ENCODE measurements around the gene ABCD3.

The ABCD3 gene

DNA sequence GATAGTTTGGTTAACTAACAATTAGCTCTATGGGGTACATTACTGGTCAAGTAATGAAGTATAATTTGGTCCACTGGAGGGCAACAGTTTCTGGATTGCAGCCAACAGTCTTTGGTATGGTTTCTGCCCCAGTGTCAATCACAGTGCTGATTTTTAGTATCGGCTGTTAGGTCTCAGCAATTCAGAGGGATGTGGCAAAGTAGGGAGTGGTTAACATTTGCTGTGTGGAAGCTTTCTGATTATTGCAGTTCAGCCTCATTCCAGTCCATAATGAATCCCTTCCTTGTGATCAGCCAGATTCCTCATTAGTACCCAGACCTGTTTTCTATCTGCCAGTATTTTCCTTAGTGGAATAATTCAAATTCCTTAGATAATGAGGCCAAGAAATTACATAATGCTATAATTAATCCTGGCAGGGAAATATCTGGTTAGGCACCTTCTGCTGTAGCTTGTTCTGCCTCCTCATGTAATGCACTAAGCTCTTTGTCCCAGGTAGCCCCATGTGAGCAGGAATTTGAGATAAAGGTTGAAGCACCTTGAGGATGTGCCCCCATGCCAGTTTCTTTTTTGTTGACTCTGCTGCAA, 109.3 kb downstream of the ABCD3 start:
- no peak for TF ChIP-seq EZH2phosphoT487 (IDR thresholded peaks at IDR 0.05; ENCODE audit: borderline replicate concordance)
- TF ChIP-seq, protein P1, sequence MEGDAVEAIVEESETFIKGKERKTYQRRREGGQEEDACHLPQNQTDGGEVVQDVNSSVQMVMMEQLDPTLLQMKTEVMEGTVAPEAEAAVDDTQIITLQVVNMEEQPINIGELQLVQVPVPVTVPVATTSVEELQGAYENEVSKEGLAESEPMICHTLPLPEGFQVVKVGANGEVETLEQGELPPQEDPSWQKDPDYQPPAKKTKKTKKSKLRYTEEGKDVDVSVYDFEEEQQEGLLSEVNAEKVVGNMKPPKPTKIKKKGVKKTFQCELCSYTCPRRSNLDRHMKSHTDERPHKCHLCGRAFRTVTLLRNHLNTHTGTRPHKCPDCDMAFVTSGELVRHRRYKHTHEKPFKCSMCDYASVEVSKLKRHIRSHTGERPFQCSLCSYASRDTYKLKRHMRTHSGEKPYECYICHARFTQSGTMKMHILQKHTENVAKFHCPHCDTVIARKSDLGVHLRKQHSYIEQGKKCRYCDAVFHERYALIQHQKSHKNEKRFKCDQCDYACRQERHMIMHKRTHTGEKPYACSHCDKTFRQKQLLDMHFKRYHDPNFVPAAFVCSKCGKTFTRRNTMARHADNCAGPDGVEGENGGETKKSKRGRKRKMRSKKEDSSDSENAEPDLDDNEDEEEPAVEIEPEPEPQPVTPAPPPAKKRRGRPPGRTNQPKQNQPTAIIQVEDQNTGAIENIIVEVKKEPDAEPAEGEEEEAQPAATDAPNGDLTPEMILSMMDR (conservative IDR thresholded peaks at IDR 0.05; ENCODE audit: low read length) = peak; percentile 32; the same call in 1 of the 2 replicates
- H4K20me1 ChIP-seq (ENCODE audit: insufficient read depth, low read length, poor library complexity, severe bottlenecking) = no peaks in the 10 kb centered on the region
- no peak overlapping the region for H3K4me2 ChIP-seq (ENCODE audit: low read depth, low read length, poor library complexity, severe bottlenecking)
- H3K9me3 ChIP-seq (ENCODE audit: insufficient read depth, low read depth, low read length) = no peaks in the 10 kb centered on the region
- no peak overlapping the region for H3K4me3 ChIP-seq (ENCODE audit: low read length, poor library complexity, severe bottlenecking)
- no peak overlapping the region for H3K9ac ChIP-seq (ENCODE audit: low read depth, low read length, poor library complexity, severe bottlenecking)
- H3F3A ChIP-seq (ENCODE audit: low read depth) = no peaks in the 10 kb centered on the region
- H2AFZ ChIP-seq (ENCODE audit: low read length) = no peak overlapping the region
- H3K4me1 ChIP-seq (ENCODE audit: insufficient read depth, low read length, poor library complexity, severe bottlenecking) = no peaks in the 10 kb centered on the region
- no peaks in the 10 kb centered on the region for H3K36me3 ChIP-seq (ENCODE audit: insufficient read depth, low read length)
- no peaks in the 10 kb centered on the region for H3K9me2 ChIP-seq (replicated peaks; ENCODE audit: low read depth, low read length)
- no peaks in the 10 kb centered on the region for H3K79me2 ChIP-seq (ENCODE audit: insufficient read depth, low read length)
- H3K27me3 ChIP-seq (ENCODE audit: insufficient read depth, low read length, poor library complexity, severe bottlenecking) = no peaks in the 10 kb centered on the region

DNA sequence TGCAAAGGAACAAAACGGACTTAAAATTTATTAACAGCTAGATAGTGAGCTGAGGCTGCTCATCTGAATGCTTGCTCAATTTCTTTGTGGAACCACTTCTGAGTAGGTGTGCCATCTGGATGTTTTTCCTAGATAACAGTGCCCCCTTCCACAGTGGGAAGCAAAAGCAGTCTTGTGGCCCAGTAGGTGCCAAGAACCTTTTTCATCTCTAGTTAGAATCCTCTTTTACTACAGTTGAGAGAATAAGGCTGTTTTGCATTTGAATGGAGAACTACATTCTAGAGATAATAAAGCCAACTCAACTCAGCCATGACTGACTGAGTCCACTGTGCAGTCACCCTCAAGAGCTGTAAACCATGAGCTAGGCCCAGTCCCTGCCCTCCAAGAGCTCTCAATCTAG, 110.1 kb downstream of the ABCD3 start:
- no peaks in the 10 kb centered on the region for H3K4me1 ChIP-seq (ENCODE audit: insufficient read depth, low read length, poor library complexity, severe bottlenecking)
- no peak overlapping the region for H3K4me3 ChIP-seq (ENCODE audit: low read length, poor library complexity, severe bottlenecking)
- H3K27me3 ChIP-seq (ENCODE audit: insufficient read depth, low read length, poor library complexity, severe bottlenecking) = no peaks in the 10 kb centered on the region
- H2AFZ ChIP-seq (ENCODE audit: low read length) = no peak overlapping the region
- no peaks in the 10 kb centered on the region for H4K20me1 ChIP-seq (ENCODE audit: insufficient read depth, low read length, poor library complexity, severe bottlenecking)
- TF ChIP-seq, protein P1 (conservative IDR thresholded peaks at IDR 0.05; ENCODE audit: low read length) = no peak
- no peak for TF ChIP-seq EZH2phosphoT487 (IDR thresholded peaks at IDR 0.05; ENCODE audit: borderline replicate concordance)
- H3K9ac ChIP-seq (ENCODE audit: low read depth, low read length, poor library complexity, severe bottlenecking) = no peak overlapping the region
- H3K36me3 ChIP-seq (ENCODE audit: insufficient read depth, low read length) = no peaks in the 10 kb centered on the region
- no peaks in the 10 kb centered on the region for H3F3A ChIP-seq (ENCODE audit: low read depth)
- H3K9me3 ChIP-seq (ENCODE audit: insufficient read depth, low read depth, low read length) = no peaks in the 10 kb centered on the region
- no peak overlapping the region for H3K4me2 ChIP-seq (ENCODE audit: low read depth, low read length, poor library complexity, severe bottlenecking)
- no peaks in the 10 kb centered on the region for H3K9me2 ChIP-seq (replicated peaks; ENCODE audit: low read depth, low read length)
- H3K79me2 ChIP-seq (ENCODE audit: insufficient read depth, low read length) = no peaks in the 10 kb centered on the region

DNA sequence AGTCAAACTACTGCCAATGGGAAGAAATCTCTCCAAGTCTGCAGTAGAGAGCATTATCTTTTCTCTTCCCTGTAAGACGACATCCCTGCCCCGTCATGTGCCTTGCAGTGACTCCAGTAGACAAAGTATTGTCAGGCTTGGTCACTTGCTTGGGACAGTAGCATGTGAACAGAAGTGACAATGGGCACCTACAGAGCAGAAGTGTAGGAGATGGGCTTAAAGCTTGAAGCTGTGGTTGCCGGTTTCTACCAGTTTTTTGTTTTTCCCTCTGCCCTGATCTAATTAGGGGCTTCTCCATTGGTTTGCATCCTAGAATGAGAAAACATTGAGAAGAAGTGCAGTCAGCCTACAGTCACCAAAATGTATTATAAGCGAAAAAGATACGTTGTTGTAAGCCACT, 110.6 kb downstream of the ABCD3 start:
- H3K79me2 ChIP-seq (ENCODE audit: insufficient read depth, low read length) = no peaks in the 10 kb centered on the region
- no peak overlapping the region for H3K4me3 ChIP-seq (ENCODE audit: low read length, poor library complexity, severe bottlenecking)
- H3K4me1 ChIP-seq (ENCODE audit: insufficient read depth, low read length, poor library complexity, severe bottlenecking) = no peaks in the 10 kb centered on the region
- H2AFZ ChIP-seq (ENCODE audit: low read length) = no peak overlapping the region
- no peak overlapping the region for H3K4me2 ChIP-seq (ENCODE audit: low read depth, low read length, poor library complexity, severe bottlenecking)
- no peaks in the 10 kb centered on the region for H3K27me3 ChIP-seq (ENCODE audit: insufficient read depth, low read length, poor library complexity, severe bottlenecking)
- H4K20me1 ChIP-seq (ENCODE audit: insufficient read depth, low read length, poor library complexity, severe bottlenecking) = no peaks in the 10 kb centered on the region
- TF ChIP-seq, protein P1 (conservative IDR thresholded peaks at IDR 0.05; ENCODE audit: low read length) = no peak
- no peak for TF ChIP-seq EZH2phosphoT487 (IDR thresholded peaks at IDR 0.05; ENCODE audit: borderline replicate concordance)
- H3K9me3 ChIP-seq (ENCODE audit: insufficient read depth, low read depth, low read length) = no peaks in the 10 kb centered on the region
- no peaks in the 10 kb centered on the region for H3F3A ChIP-seq (ENCODE audit: low read depth)
- H3K9ac ChIP-seq (ENCODE audit: low read depth, low read length, poor library complexity, severe bottlenecking) = no peak overlapping the region
- no peaks in the 10 kb centered on the region for H3K36me3 ChIP-seq (ENCODE audit: insufficient read depth, low read length)
- H3K9me2 ChIP-seq (replicated peaks; ENCODE audit: low read depth, low read length) = no peaks in the 10 kb centered on the region
